Endothelial cell of hepatic sinusoid (primary cell): ENCODE measurements around the gene IP6K3.

Source experiments
- in situ Hi-C: cut with HindIII; loops from 2 replicates; pipeline ENCODE4 v1.10.0; 2017; ENCODE audit warnings: low sequenced_read_pairs

Gene IP6K3

GRCh38 chr6:33694401-33694931, 52.2 kb downstream of the IP6K3 start:
- in situ Hi-C loops, result no loop called here

DNA sequence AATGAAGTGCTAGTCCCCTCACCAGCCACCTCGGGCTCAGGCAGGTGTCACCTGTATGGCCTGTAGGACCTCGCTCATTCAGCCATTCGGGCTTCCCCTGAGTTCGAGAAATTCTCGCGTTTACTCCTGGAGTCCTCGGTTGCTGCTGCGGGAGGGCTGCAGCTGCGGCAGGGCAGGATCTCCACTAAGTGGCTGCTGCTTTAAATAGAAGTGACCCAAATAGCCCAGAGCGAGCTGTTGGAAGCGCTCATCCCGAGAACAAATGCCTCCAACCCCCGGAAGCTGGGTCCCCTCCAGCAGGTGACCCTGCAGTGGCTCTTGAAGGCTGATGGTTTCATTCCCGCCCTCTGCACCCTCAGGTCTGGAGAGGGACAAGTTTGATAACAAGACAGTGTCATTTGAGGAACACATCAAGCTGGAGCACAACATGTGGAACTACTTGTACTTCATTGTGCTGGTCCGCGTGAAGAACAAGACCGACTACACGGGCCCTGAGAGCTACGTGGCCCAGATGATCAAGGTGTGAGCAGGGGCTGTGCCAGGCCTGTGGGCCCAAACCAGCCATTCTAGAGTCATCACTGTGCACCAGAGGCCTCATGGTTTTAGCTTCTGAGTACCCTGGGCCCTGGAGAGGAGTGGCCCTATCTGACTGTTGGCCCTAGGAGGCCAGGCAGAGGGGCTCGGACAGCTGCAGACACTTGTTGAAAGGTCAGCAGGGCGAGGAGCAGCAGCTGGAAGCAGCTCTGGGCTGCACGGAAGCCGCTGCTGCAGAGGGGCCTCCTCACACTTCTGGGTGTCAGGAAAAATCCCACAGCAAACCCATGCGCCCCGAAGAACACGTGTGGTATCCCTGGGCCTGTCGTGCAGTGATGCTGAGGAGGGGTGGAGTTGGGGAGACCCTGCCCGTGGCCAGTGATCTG, 53.3 kb downstream of the IP6K3 start:
- in situ Hi-C loops, result no loop called here

- in situ Hi-C loops, result no loop called here
Observed at GRCh38 chr6:33692760-33693158, 53.9 kb downstream of the IP6K3 start.

DNA sequence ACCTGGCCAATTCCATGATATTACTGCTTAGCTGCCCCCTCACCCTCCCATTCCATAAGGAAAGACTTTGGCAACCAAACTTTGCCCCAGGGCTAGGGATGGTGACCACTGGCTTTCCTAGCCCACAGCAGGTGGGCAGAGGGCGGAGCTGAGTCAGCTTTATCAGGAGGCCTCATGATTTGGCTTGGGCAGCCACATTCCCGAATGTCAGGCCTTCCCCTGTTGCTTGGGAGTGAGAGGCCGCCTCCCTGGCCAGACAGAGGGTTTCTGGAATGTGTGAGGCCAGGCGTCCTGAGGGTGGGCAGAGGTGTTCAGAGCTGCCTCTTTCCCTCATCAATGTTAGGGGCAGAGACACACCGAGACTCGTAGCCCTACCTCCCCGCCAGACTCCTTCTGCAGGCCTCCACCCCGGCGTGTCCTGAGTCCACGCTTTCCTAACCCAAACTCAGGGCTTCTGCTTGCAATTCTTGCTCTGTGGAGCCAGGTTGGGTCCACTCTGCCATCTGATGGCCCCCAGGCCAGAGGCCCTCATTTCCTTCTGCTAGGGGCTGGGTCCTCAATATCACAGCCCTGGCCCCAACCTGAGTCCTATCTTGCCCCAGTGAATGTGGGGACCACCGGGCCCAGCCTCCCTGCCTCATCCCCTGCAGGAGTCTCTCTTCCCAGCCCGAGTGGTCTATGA, 54.5 kb downstream of the IP6K3 start:
- in situ Hi-C loops, result no loop called here

DNA sequence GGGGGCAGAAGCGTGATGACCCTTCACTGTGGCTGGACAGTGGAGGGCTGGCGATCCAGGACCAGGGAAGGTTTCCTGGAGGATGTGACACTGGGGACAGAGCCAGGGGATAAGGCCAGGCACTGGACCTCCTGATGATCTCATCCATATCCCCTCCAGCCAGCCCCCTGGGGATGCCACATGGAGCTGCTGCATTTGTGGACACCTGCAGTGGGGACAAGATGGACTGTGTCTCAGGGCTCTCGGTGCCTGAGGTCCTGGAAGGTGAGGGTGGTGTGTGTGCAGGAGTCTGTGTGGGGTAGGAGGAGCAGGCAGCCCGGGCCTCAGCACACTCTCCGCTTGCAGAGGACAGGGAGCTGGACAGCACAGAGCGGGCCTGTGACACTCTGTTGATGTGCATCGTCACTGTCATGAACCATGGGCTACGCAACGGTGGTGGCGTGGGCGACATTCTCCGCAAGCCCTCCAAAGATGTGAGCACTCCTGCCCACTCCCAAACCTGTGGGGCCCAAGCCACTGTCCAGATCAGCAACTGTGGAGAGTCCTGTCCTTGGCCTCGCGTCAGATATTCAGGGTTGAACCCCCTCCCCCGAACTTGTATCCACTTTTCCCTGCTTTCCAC, 55.1 kb downstream of the IP6K3 start:
- in situ Hi-C loops, result no loop called here

- in situ Hi-C loops, result no loop called here
Observed at GRCh38 chr6:33690766-33691165, 55.9 kb downstream of the IP6K3 start.

- in situ Hi-C loops, result no loop called here
Observed at GRCh38 chr6:33689879-33690278, 56.8 kb downstream of the IP6K3 start.

GRCh38 chr6:33689148-33689494, 57.6 kb downstream of the IP6K3 start:
- in situ Hi-C loops, result no loop called here

- in situ Hi-C loops, result no loop called here
Observed at GRCh38 chr6:33688451-33689147, 58.1 kb downstream of the IP6K3 start.

- in situ Hi-C loops, result no loop called here
Observed at GRCh38 chr6:33688006-33688405, 58.7 kb downstream of the IP6K3 start.

DNA sequence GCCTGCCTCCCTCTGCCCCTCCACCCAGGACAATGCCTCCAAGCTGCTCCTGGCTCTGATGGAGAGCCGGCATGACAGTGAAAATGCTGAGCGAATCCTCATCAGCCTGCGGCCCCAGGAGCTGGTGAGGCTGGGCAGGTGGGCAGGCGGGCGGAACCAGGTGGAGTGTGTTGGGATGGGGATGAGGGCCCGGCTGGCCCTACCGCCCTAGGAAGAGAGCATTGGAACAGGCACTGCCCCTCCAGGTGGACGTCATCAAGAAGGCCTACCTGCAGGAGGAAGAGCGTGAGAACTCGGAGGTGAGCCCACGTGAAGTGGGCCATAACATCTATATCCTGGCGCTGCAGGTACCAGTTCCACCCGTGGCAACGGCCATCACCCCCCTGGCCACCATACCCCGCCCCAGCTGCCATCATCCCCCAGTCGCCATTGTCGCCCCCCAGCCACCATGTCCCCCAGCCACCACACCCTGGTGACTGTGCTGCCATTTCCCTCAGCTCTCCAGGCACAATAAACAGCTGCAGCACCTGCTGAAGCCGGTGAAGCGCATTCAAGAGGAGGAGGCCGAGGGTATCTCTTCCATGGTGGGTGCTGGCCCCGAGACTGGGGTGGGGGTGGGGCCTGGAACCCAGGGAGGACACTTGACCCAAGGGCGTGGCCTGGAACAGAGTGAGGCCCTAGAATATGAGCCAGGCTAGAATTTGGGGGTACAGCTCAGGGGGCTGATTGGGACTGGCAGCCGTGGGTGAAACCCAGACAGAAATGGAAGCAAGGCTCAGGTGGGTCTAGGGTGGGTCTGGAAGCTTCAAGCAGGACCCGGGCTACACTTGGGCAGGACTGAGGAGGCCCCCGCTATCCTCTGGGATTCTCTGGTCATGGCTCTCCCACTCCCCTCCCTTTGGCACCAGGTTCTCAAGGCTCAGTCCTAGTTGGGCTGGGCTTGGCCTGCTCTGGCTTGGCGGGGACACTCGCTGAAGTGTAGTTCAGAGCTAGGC, 59.4 kb downstream of the IP6K3 start:
- in situ Hi-C loops, result no loop called here

GRCh38 chr6:33686225-33686924, 60.3 kb downstream of the IP6K3 start:
- in situ Hi-C loops, result no loop called here

DNA sequence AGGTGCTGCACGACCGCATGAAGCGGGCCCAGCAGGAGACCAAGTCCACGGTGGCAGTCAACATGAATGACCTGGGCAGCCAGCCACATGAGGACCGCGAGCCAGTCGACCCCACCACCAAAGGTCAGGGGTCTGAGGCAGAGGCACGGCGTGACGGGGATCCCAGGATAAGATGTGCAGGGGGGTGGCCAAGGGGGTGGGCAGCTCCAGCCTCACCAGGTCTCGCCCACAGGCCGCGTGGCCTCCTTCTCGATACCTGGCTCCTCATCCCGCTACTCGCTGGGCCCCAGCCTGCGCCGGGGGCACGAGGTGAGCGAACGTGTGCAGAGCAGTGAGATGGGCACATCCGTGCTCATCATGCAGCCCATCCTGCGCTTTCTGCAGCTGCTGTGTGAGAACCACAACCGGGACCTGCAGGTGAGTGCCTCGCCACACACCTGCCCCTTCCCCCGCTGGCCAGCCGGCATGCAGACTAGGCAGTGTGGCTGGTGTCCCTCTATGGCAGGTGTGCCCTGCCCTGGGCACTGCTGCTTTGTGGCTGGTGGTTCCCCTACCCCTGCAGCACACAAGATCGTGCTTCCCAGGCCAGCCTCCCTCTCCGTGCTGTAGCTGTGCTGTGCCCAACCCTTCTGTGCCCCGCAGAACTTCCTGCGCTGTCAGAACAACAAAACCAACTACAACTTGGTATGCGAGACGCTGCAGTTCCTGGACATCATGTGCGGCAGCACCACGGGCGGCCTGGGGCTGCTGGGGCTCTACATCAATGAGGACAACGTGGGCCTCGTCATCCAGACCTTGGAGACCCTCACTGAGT, 61.1 kb downstream of the IP6K3 start:
- in situ Hi-C loops, result no loop called here

DNA sequence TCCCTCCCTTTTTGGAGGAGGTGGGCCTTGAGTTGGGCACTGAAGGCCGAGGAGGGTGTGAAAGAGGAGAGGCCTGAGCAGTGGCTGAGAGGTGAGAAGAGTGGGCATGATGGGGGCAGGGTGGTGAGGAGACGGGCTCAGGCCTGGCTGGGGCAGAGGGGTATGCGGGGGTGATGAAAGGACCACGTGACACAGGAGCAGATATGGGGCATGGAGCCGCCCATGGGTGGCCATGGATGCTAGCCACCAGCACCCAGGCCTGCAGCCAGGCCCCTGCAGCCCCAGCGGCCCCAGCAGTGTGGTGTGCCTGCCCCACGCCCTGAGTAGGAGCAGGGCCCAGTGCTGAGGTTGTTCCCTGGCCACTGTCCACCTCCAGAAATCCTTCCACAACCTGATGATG, 61.7 kb downstream of the IP6K3 start:
- in situ Hi-C loops, result no loop called here

- in situ Hi-C loops, result no loop called here
Observed at GRCh38 chr6:33684428-33684896, 62.2 kb downstream of the IP6K3 start.

DNA sequence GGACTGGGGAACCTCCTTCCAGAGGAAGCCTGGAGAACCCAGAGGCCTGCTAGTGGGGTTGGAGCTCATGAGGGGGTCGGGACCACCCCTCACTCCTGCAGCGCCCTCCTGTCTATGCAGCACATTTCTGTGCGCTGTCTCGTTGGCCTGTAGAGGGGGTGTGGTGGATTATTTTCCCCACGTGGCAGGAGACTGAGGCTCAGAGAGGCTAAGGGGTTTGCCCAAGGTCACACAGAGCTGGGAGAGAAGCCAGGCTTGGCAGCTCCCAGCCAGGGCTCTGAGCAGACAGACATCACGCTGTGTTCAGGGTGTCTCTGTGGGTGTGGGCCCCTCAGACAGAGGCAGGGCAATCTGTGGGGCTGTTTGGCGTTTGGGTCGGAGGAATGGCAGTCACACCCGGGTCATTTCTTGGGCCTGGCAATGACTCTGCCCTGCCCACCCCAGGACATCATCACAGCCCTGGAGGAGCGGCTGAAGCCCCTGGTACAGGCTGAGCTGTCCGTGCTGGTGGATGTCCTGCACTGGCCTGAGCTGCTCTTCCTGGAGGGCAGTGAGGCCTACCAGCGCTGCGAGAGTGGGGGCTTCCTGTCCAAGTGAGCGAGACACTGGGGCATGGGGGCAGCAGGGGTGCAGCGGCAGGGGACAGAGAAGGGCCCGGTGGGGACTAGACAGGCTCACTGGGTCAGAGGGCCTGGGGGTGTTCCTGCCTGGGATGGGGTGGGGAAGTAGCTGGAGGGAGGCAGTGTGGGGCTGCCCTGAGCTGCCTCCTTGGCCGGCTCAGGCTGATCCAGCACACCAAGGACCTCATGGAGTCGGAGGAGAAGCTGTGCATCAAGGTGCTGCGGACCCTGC, 62.9 kb downstream of the IP6K3 start:
- in situ Hi-C loops, result no loop called here

DNA sequence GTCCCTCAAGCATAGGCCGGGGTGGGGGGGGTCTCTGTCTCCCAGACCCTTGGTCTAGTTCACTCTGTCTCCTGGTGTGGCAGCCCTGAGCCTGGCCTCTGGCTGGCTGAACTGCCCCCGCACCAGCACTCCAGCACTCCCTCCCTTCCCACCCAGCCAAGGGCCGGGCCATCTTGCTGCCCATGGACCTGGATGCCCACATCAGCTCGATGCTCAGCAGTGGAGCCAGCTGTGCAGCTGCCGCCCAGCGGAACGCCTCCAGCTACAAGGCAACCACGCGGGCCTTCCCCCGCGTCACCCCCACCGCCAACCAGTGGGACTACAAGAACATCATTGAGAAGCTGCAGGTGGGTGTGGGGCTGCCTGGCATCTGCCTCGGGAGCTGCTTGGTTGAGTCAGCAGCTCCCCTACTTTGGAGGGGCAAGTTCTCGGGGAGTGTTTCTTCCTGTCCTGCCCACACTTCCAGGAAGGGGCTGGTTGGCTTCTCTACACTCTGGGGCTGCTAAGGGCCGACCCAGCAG, 63.6 kb downstream of the IP6K3 start:
- in situ Hi-C loops, result no loop called here
